ENCODE data around the gene SCYL3. TPM values are rescaled to one million over a fixed set of nuclear protein-coding genes. Genes with fewer than 3 reads are reported as not detected.
A peak's percentile ranks its signal among the peaks of the same experiment; 100 is the strongest.

The SCYL3 gene
- total RNA-seq, 1 donor from 2014 or later: 18.9 TPM

- no peak for DNase-seq (ENCODE audit: low spot score)
These were observed 6.9 kb upstream of the SCYL3 start for GRCh38 chr1:169900571-169900970.

GRCh38 chr1:169899519-169900217 lies 6.0 kb upstream of the SCYL3 start:
- no peak for DNase-seq (ENCODE audit: low spot score)

GRCh38 chr1:169896013-169896412 lies 2.3 kb upstream of the SCYL3 start:
- no peak for DNase-seq (ENCODE audit: low spot score)

GRCh38 chr1:169894424-169895145 lies 889 bp upstream of the SCYL3 start:
- DNase-seq (ENCODE audit: low spot score): no peak

GRCh38 chr1:169892927-169893644 lies 610 bp downstream of the SCYL3 start:
- DNase-seq (ENCODE audit: low spot score): no peak

DNA sequence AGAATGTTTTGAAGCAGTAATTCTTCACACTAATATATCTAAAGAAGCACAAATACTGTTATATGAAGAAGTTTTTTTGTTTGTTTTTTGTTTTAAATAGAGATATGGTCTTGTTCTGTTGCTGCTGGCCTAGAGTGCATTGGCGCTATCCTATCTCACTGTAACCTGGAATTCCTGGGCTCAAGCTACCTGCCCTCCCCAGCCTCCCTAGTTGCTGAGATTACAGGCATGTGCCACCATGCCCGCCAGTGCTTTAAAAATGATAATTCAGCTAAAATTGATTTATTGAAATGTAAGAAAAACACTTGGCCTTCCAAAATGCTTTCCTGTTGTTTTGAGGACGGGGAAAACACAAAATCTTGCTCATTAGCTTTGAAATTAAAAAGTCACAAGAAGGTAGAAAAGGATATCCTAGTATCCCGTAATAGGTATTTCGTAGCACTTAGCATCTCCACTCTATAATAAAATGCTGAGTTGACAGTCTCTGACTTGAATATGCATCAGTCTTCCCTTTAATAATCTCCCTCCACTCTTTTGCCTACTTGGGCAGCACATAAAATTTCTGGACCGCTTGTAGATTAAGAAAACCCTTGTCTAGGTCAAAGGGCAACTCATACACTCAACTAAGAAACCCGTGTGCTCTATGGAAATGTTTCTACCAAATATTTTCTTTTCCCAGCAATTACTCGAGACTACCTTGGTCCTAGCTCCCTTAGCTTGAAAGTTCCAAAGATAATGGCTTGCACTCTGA lies 1.3 kb downstream of the SCYL3 start:
- no peak for DNase-seq (ENCODE audit: low spot score)

DNA sequence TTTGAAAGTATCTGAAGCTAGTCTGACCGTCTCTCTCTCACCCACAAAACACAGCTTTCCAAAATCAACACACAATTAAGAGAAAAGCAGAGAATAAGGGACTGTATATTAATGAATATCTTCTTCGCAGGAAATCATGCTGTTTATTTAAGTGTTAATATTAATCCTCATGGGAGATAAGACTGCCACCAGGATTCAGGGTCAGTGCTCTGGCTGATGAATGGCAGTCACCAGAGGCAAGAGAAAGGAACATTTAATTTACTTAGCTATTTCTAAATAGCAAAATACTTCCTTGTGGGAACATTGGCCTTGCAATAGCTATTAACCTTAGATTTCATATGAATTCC lies 2.2 kb downstream of the SCYL3 start:
- peak; percentile 72 for DNase-seq (ENCODE audit: low spot score)

DNA sequence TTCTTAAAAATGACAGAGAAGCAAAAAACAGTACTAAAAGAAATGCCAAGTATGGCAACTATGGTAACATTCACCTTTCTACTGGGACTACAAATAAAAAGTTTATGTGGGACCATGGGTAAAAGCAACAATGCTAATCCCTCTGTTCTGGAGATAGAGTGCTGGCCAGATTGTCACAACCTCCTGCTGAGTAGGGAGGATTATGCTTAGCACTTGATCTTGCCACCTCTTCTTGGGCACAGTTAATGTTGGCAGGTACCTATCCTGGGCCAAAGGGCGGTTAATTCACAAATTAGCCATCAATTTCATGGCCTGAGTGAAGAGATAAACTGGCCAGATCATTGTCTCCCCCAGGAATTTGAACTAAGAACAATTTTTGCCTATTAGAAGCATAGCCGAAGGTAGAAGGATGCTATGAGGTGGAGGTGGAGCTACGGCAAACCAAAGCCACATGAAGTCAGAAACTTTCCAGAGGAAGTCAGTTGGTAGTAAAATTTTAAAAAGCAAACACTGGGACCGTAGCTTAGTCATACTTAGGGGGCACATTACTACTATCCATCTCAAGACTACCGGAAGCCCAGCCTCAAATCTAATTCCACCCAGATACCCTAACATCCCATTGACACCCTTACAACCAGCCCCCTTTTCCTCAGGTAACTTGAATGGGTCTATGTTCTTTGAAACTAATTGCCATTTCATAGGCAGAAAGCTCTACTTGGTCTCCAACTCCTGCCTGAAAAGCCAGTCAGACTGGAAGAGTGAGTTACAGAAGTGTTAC lies 2.7 kb downstream of the SCYL3 start:
- DNase-seq (ENCODE audit: low spot score): no peak

DNA sequence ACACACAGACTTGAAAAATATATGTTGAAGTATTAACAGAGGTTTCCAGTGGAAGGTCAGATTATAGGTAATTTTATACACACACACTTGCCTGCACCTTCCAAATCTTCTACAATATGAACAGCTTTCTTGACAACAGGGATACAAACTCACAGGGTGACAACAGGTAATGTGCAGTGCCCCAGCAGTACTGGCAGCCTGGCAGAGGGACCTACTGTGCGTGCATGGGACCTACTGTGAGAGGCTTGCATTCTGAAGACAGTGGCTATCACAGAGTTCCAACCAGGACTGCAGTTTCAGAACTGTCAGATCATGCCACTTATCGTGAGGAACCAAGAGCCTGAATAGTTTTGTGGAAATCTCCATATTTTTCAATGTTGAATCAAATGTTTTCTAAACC lies 3.8 kb downstream of the SCYL3 start:
- DNase-seq (ENCODE audit: low spot score): no peak

DNA sequence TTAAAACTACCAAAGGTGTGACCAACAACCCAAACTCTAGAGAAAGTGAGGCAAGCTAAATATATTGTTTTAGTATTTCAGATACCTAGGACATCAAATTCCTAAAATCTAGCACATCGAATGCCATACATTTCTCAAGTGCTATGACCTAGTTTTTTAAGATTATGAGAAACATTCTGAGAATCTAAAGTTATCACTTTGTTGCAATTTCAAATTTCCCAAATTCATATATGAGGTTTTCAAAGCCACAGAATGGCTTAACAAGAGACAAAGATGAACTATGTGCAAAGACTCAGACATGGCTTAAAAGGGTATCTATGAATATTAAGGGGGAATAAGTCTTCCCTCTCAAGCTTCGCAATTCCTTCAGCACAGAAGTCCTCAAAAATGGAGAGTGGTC lies 6.8 kb downstream of the SCYL3 start:
- no peak for DNase-seq (ENCODE audit: low spot score)

GRCh38 chr1:169886422-169886821 lies 7.3 kb downstream of the SCYL3 start:
- DNase-seq (ENCODE audit: low spot score): no peak

GRCh38 chr1:169885207-169885606 lies 8.5 kb downstream of the SCYL3 start:
- DNase-seq (ENCODE audit: low spot score): no peak

- DNase-seq (ENCODE audit: low spot score): no peak
These were observed 9.1 kb downstream of the SCYL3 start for GRCh38 chr1:169884634-169885033.

DNA sequence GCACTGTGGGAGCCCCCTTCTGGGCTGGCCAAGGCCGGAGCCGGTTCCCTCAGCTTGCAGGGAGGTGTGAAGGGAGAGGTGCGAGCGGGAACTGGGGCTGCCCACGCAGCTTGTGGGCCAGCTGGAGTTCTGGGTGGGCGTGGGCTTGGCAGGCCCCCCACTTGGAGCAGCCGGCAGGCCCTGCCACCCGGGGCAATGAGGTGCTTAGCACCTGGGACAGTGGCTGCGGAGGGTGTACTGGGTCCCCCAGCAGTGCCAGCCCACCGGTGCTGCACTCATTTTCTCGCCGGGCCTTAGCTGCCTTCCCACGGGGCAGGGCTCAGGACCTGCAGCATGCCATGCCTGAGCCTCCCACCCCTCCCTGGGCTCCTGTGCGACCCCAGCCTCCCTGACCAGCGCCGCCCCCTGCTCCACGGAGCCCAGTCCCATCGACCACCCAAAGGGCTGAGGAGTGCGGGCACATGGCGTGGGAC lies 11.6 kb downstream of the SCYL3 start:
- no peak for DNase-seq (ENCODE audit: low spot score)

DNA sequence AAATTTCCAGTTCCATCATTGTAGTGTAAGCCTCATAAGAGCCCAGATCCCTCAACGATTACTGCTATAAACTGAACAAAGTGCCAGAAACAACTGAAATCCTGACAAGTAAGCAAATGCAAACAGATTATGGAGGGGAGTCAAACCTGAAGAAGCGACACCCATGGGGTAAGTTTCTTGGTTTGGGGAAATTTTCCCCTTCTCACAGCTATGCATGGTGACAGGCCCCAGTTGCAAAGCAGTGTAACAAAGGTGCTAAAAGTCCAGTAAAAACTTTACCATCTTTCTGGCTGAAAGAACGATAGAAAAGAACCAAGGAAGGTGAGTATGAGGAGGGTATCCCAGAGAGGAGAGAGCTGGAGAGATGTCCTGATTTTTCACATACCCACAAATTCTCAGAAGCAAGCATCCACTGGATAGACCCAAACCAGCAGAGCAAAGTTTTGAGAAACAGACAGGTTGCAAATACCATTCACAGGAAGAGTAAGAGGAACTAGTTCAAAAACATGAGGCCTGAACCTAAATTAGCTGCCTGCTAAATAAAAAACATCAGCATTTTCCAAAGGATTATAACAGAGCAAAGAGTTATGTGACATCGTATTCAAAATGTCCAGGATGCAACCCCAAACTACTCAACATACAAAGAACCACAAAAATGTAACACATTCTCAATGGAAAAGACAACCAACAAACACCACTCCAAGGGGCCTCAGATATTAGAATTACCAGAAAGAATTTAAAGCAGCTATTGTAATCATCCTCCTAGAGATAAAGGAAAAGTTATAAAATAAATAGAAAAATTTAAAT lies 14.5 kb downstream of the SCYL3 start:
- DNase-seq (ENCODE audit: low spot score): no peak

GRCh38 chr1:169878498-169878897 lies 15.2 kb downstream of the SCYL3 start:
- no peak for DNase-seq (ENCODE audit: low spot score)

- DNase-seq (ENCODE audit: low spot score): no peak
These were observed 15.8 kb downstream of the SCYL3 start for GRCh38 chr1:169877800-169878491.

GRCh38 chr1:169874229-169874628 lies 19.5 kb downstream of the SCYL3 start:
- DNase-seq (ENCODE audit: low spot score): no peak

DNA sequence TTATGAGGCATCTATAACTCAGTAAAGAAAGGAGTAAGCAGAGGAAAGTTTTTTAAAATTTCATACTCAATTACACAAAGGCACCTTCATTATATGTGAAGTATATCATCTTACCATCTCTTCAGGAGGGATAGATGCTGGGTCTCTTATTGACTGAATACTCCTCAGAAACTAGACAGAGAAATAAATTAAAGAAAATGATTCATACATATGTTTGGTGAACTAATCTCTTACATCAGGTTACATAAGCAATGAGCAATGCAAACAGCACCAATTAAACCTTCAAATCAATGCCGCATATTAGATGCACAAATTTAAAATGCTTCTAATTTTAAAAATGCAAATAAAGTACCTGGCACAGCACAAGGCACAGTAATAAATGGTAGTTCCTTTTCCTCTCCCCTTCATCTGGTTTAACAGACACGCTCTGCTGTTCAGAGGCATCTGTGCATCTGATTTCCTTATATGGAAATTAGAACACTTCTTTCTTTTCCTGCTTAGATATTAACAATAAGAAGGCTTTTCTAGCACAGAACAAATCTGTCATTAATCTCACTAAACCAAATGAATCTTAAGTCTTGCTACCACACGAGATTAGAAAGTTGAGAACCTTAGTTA lies 20.0 kb downstream of the SCYL3 start:
- no peak for DNase-seq (ENCODE audit: low spot score)

Measured in mucosa of gallbladder (tissue), 1 donor.